C1 segment of cervical spinal cord (tissue), 14 donors: ENCODE data around the gene ZNF84.

Source experiments
- DNase-seq, 14 donors: peaks; one replicate each; lab custom pipeline; 2025; lab: John Stamatoyannopoulos, UW

ZNF84 gene

DNA sequence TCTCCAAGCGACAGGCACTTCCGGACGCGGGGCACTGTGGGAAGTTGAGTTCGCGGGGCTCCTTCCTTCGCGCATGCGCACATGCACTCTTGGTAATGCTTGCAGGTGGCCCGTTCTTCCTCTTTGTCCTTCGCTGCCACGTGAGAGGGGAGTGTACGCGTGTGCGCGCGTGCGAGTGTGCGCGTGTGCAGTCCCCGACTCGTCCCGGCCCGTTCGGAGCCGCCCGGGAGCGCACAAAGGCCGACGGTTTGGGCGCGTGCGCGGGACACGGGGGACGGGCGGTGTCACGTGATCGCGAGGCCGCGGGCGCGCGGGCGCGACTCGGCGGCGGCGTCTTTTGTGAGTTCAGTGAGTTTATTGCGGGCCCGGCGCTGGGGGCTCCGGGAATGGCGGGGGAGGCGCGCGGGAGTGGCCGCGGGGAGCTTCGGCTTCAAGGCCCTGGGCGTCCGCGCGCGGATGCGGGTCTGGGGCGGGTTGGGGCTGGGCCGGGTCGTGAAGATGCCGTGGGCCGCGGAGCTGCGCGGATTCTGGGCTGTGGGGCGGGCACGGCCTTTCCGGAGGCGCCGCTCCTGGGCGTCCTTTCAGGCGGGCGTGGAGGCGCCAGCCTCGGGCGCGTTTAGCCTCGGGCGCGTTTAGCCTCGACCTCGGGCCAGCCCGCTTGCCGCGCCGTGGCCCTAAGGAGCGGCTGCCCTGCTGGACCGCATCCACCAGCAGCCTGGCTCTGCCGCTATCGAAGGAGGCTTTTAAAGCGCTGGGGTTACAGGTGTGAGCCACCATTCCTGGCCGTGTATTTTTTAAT lies at the start of gene ZNF84:
Gene ZNF84 (plus strand): TSS at position 303 of the 799 bp plus-strand sequence. CDS start 3,959 bp downstream, outside the sequence.
- peak; percentile 66 to 98 (median 92) for DNase-seq

- no peak for DNase-seq
Measured at GRCh38 chr12:132998741-132999140, 38.6 kb upstream of the ZNF84 start.

DNA sequence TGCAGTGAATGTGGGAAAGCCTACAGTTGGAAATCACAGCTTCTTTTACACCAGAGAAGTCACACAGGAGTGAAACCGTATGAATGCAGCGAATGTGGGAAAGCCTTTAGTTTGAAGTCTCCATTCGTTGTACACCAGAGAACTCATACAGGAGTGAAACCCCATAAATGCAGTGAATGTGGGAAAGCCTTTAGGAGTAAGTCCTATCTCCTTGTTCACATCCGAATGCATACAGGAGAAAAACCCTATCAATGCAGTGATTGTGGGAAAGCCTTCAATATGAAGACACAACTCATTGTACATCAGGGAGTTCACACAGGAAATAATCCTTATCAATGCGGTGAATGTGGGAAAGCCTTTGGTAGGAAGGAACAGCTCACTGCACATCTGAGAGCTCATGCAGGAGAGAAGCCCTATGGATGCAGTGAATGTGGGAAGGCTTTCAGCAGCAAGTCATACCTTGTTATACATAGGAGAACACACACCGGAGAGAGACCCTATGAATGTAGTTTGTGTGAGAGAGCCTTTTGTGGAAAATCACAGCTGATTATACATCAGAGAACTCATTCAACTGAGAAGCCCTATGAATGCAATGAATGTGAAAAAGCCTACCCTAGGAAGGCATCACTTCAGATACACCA lies 26.5 kb upstream of the ZNF84 start:
- DNase-seq = no peak

DNA sequence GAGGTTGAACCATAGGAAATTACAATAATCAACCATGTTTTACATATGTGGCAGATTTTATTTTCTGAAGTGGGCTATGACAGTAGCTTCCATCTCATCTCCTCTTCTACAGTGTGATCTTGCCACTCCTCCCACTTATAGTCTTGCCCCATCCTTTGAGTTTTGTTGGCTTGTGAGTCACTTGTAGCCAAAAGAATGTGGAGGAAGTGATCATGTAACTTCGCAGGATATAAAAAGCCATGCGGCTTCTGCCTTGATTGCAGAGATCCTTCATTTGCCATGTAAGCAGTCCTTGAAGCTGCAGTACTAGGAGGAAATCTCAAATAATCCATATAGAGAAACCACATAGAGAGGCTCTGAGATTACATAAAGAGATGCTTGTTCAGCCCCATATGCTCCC lies 13.7 kb upstream of the ZNF84 start:
- no peak for DNase-seq

DNA sequence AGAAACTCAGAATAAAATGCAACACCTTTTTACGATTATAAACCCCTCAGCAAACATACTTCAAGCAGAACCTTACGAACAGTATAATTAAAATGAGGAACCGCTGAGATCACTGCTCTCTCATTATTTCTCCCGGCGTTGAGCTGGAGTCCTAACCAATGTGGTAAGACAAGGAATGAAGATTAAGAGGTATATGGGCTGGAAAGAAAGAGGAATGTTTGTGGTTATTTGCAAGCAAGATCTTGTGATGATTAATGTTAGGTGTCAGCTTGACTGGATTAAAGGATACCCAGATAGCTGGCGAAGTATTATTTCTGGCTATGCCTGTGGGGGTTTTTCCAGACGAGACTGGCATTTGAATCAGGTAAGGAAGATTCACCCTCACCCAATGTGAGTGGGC lies 10.3 kb upstream of the ZNF84 start:
- no peak for DNase-seq

DNA sequence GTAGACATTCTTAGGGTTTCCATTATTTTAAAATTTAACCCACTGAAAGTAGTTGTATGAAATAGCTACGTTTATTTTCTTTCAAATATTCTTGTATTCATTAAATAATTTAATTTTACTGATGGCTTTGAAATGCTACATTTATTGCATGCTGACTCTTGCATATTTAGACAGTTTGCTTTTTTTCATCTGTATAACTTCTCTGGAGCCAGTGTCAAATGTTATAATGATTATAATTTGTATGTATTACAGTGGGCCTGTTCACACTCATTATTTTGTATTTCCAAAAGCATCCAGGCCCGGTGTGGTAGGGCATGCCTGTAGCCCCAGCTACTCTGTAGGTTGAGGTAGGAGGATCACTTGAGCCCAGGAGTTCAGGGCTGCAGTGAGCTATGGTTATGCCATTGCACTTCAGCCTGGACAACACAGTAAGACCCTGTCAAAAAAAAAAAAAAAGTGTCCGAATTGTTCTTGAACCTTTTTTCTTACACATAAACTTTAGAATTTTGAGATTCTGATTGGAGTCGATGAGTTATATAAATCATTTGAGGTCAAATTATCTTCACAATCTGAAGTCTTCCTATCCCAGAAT lies 905 bp downstream of the ZNF84 start:
- no peak for DNase-seq

GRCh38 chr12:133046698-133047097 lies 9.4 kb downstream of the ZNF84 start:
- DNase-seq = no peak

DNA sequence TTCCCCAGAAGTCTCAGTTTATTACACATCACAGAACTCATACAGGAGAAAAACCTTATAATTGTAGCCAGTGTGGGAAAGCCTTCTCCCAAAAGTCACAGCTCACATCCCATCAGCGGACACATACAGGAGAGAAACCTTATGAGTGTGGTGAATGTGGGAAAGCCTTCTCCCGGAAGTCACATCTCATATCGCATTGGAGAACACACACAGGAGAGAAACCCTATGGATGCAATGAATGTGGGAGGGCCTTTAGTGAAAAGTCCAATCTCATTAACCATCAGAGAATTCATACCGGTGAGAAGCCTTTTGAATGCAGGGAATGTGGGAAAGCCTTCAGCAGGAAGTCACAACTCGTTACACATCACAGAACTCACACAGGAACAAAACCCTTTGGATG lies 20.1 kb downstream of the ZNF84 start:
- no peak for DNase-seq

GRCh38 chr12:133058203-133059113 lies 21.1 kb downstream of the ZNF84 start:
- DNase-seq = no peak

DNA sequence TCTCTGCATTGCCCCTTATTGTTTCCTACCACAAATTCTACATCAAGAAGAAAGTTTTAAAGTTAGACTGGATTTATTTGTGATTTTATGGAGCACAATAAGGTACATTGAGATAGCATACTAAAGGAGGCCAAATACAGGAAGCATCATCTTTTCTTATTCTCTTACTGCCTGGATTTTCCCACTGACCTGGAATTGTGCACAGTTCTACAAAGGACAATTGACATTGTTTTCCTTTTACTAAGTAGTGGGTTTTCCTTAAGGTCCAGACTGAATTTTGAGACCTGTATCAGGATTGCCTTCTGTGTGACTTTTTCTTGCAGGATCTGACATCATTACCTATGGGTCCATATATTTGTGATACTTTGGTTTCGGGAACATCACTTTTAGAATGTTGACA lies 24.6 kb downstream of the ZNF84 start:
- no peak for DNase-seq

DNA sequence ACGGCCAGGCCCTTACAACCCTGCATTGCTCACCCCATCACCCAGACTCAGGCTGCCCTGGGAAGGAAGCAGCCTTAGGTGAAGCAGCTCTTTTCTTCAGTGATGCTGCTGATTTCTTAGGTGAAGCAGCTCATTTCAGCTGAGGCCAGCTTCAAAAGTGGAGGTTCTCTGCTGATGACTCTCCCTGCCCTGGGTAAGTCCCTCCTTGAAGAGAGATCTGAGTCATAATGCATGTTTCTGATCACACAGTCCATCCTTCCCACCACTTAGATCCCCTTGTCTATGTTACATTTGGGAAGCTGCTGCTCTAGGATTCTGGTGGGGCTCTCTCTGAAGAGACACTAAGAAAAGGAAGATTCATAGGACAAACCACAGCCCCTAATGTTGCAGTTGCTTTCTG lies 26.2 kb downstream of the ZNF84 start:
- no peak for DNase-seq

DNA sequence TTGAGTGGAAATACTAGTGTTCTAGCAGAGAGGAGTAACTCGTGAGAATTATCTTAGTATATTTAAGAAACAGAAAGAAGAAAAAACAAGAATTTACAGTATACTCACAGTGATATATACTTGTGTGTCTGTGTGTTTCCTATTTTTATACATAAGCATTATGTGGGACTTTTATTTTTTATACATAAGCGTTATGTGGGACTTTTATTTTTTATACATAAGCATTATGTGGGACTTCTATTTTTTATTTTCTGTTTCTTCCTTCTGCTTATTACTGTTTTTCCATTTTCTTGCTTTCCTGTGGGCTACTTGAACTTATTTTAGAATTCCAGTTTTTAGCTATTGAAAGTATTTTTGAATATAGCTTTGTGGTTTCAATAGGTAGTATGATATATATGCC lies 36.5 kb downstream of the ZNF84 start:
- DNase-seq = no peak

DNA sequence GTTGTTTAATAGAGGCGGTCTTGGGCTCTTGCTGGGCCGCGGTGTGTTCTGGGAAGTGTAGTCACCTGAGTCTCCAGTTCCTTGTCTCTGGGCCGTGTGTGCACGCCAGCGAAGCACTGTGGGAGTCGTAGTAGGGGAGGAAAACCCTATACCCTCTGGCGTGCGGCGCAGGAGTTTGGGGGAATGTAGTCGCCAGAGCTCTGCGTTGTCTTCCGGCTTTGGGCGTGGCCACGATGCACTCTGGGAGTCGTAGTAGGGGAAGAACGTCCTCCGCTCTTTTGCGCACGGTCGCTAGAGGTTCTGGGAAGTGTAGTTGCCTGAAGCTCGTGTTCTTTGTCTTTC lies 42.7 kb downstream of the ZNF84 start:
- peak in 13 of 14 donors; percentile 92 to 100 (median 99) for DNase-seq

GRCh38 chr12:133080368-133081158 lies 43.3 kb downstream of the ZNF84 start, which contains the start of gene ZNF140:
Gene ZNF140 (plus strand): TSS chr12:133080923. CDS start chr12:133081321, 398 bp downstream.
- DNase-seq = peak; percentile 92 to 100 (median 99)

GRCh38 chr12:133081159-133081780 lies 44.0 kb downstream of the ZNF84 start:
- DNase-seq = no peak

DNA sequence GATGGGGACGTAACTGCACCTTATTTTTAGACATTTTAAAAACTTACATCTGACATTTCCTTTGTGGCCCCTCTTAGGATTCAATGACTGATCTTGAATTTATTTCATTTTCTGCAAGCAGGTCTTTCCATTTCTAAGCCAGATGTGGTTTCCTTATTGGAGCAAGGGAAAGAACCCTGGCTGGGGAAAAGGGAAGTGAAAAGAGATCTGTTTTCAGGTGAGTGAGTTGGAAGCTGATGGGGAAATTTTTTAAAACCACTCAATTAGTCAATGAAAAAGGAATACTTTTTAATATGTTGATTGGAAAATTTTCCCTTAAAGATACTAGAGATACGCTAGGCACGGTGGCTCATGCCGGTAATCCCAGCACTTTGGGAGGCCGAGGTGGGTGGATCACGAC lies 46.0 kb downstream of the ZNF84 start:
- no peak for DNase-seq

- no peak for DNase-seq
Measured at GRCh38 chr12:133105620-133106019, 68.3 kb downstream of the ZNF84 start.

DNA sequence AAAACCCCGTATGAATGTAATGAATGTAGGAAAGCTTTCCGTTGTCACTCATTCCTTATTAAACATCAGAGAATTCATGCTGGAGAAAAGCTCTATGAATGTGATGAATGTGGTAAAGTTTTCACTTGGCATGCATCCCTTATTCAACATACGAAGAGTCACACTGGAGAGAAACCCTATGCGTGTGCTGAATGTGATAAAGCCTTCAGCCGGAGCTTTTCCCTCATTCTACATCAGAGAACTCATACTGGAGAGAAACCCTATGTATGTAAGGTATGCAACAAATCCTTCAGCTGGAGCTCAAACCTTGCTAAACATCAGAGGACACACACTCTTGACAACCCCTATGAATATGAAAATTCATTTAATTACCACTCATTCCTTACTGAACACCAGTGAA lies 68.9 kb downstream of the ZNF84 start:
- no peak for DNase-seq

GRCh38 chr12:133107121-133107520 lies 69.8 kb downstream of the ZNF84 start:
- DNase-seq = no peak

DNA sequence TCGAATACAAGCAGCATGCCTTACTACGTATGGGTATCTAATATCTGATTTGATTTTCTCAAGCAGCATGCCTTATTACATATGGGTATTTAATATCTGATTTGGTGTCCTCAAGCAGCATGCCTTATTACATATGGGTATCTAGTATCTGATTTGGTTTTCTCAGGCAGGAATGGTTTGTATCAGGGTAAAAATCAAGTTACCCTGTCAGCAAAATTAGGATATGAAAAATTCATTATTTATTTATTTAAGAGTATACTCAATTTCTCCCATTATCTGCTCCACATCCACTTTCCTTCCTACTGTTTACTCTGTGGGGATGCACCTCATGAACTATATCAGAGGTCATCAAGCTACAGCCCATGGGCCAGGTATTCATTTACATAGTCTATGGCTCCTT lies 70.8 kb downstream of the ZNF84 start:
- DNase-seq = no peak
